Nephron progenitor cell (in vitro differentiated cells): ENCODE data around the gene BMPER.
A peak's percentile ranks its signal among the peaks of the same experiment; 100 is the strongest.

Source experiments
- DNase-seq: peaks from one replicate; pipeline ENCODE4 v3.0.0; 2021
- H3K27ac Mint-ChIP-seq: 2 replicates; pipeline ENCODE4 v1.8.0; 2021; ENCODE audit warnings: mild to moderate bottlenecking, moderate library complexity, mixed read lengths
- H3K27me3 Mint-ChIP-seq: 2 replicates; pipeline ENCODE4 v1.8.0; 2021; ENCODE audit warnings: mild to moderate bottlenecking, low read depth, mixed read lengths; ENCODE audit not compliant: poor library complexity
- H3K36me3 Mint-ChIP-seq: 2 replicates; pipeline ENCODE4 v1.8.0; 2021; ENCODE audit warnings: low read depth, mixed read lengths
- H3K4me1 Mint-ChIP-seq: 2 replicates; pipeline ENCODE4 v1.8.0; 2021; ENCODE audit warnings: mixed read lengths
- H3K4me3 Mint-ChIP-seq: 2 replicates; pipeline ENCODE4 v1.8.0; 2021; ENCODE audit warnings: mild to moderate bottlenecking, moderate library complexity, mixed read lengths
- H3K9me3 Mint-ChIP-seq: 2 replicates; pipeline ENCODE4 v1.8.0; 2021; ENCODE audit warnings: mild to moderate bottlenecking, moderate library complexity, mixed read lengths
- CTCF ChIP-seq: fragments of 200-600 bp; sonication (generic); IDR thresholded peaks from 2 replicates; pipeline ENCODE4 v1.5.0; 2021; ENCODE audit warnings: antibody characterized with exemption

Gene BMPER

GRCh38 chr7:33883671-33883965, 21.7 kb upstream of the BMPER start:
- Mint-ChIP-seq H3K27me3 (no peaks in the 10 kb centered on the region), H3K9me3 (no peaks in the 10 kb centered on the region), H3K36me3 (no peaks in the 10 kb centered on the region), H3K27ac (no peak overlapping the region), H3K4me3 (no peak overlapping the region), H3K4me1 (peaks cover 44% of the 10 kb centered on the region)
- no peak for DNase-seq
- no peak for TF ChIP-seq CTCF

GRCh38 chr7:33885290-33886148, 19.8 kb upstream of the BMPER start:
- Mint-ChIP-seq H3K4me3 (no peak overlapping the region), H3K36me3 (no peaks in the 10 kb centered on the region), H3K4me1 (peaks cover 37% of the 10 kb centered on the region), H3K27ac (no peak overlapping the region), H3K27me3 (no peaks in the 10 kb centered on the region), H3K9me3 (no peaks in the 10 kb centered on the region)
- DNase-seq, result no peak
- TF ChIP-seq CTCF, result no peak

GRCh38 chr7:33886149-33886623, 19.2 kb upstream of the BMPER start:
- no peaks in the 10 kb centered on the region for H3K36me3 Mint-ChIP-seq
- no peak overlapping the region for H3K4me3 Mint-ChIP-seq
- peaks cover 35% of the 10 kb centered on the region for H3K4me1 Mint-ChIP-seq
- no peaks in the 10 kb centered on the region for H3K27me3 Mint-ChIP-seq
- H3K9me3 Mint-ChIP-seq, result no peaks in the 10 kb centered on the region
- TF ChIP-seq CTCF, result peak; percentile 52
- DNase-seq, result peak; percentile 58
- no peak overlapping the region for H3K27ac Mint-ChIP-seq

GRCh38 chr7:33887266-33887975, 17.9 kb upstream of the BMPER start:
- H3K27me3 Mint-ChIP-seq, result no peaks in the 10 kb centered on the region
- H3K4me1 Mint-ChIP-seq, result peaks cover 35% of the 10 kb centered on the region
- no peaks in the 10 kb centered on the region for H3K36me3 Mint-ChIP-seq
- no peak for TF ChIP-seq CTCF
- no peaks in the 10 kb centered on the region for H3K9me3 Mint-ChIP-seq
- no peak for DNase-seq
- H3K27ac Mint-ChIP-seq, result no peak overlapping the region
- H3K4me3 Mint-ChIP-seq, result no peak overlapping the region

GRCh38 chr7:33888166-33888565, 17.2 kb upstream of the BMPER start:
- no peak overlapping the region for H3K27ac Mint-ChIP-seq
- no peak overlapping the region for H3K4me3 Mint-ChIP-seq
- H3K36me3 Mint-ChIP-seq, result no peaks in the 10 kb centered on the region
- peaks cover 35% of the 10 kb centered on the region for H3K4me1 Mint-ChIP-seq
- DNase-seq, result peak; percentile 6
- peaks cover 3% of the 10 kb centered on the region for H3K27me3 Mint-ChIP-seq
- no peak for TF ChIP-seq CTCF
- H3K9me3 Mint-ChIP-seq, result no peaks in the 10 kb centered on the region
